Esophagus squamous epithelium (tissue), 5 donors: ENCODE results near the gene TMEM254. TPM values are rescaled to one million over a fixed set of nuclear protein-coding genes. Genes with fewer than 3 reads are reported as not detected.

Experiments used
- DNase-seq: peaks from one replicate; lab custom pipeline; 2025; lab: John Stamatoyannopoulos, UW
- H3K27ac ChIP-seq, 4 donors: fragments of 200-600 bp; sonication (generic); one replicate each; pipeline ENCODE4 v1.5.1; 2016 to 2019; ENCODE audit warnings: mild to moderate bottlenecking in 1 of 4
- H3K27me3 ChIP-seq, 4 donors: fragments of 200-600 bp; sonication (generic); 1 replicate in 3 of 4; 2 replicates in 1 of 4; pipeline versions ENCODE4 v1.5.1 to v1.6.0; 2017 to 2021; ENCODE audit warnings: antibody characterized with exemption in 1 of 4
- H3K36me3 ChIP-seq, 3 donors: fragments of 200-600 bp; sonication (generic); one replicate each; pipeline ENCODE4 v1.5.1; 2016 to 2019
- H3K4me1 ChIP-seq, 3 donors: fragments of 200-600 bp; sonication (generic); one replicate each; pipeline ENCODE4 v1.5.1; 2017 to 2019
- H3K4me3 ChIP-seq, 4 donors: fragments of 200-600 bp; sonication (generic); 1 replicate in 3 of 4; 2 replicates in 1 of 4; pipeline ENCODE4 v1.5.1; 2016 to 2019; ENCODE audit warnings: mild to moderate bottlenecking in 2 of 4, moderate library complexity in 1 of 4
- H3K9me3 ChIP-seq, 3 donors: fragments of 200-600 bp; sonication (generic); one replicate each; pipeline ENCODE4 v1.5.1; 2016 to 2019
- POLR2A ChIP-seq, 4 donors: fragments of 450-650 bp; IDR thresholded peaks; one replicate each; pipeline ENCODE4 v1.6.1; 2017; ENCODE audit warnings: antibody characterized with exemption in 4 of 4, mild to moderate bottlenecking in 4 of 4, moderate library complexity in 3 of 4
- WGBS, 2 donors: methylation state at CpG; one replicate each; pipeline ENCODE4 v1.1.5; 2018; 5-methylcytosine and 5-hydroxymethylcytosine counted together
- intact Hi-C: fragments of 100-400 bp; cut with DNase I; formaldehyde crosslinking; loops from one replicate; pipeline ENCODE4 v1.15.0; 2022
- total RNA-seq, 4 donors: library from RNA; depleted of rRNA; stranded (reverse); fragments of >200 nt; gene quantifications; one replicate each; pipeline ENCODE4 v1.1.0, GENCODE V29; 2016
- TF ChIP-seq, protein P1 (sequence below), 6 experiments: fragments of 450-650 bp in 4 of 6; fragments of 200-600 bp in 2 of 6; sonication (generic) in 2 of 6; IDR thresholded peaks; one replicate each; pipeline ENCODE4 v1.5.1; 2016 to 2019; ENCODE audit warnings: antibody characterized with exemption in 6 of 6, mild to moderate bottlenecking in 4 of 6, moderate library complexity in 4 of 6
- donor health status: DM: yes; HTN: yes; CAD: no.

TMEM254 gene
- total RNA-seq, 4 donors from 2014 or later: 25.6 to 35.6 (median 32.7) TPM

DNA sequence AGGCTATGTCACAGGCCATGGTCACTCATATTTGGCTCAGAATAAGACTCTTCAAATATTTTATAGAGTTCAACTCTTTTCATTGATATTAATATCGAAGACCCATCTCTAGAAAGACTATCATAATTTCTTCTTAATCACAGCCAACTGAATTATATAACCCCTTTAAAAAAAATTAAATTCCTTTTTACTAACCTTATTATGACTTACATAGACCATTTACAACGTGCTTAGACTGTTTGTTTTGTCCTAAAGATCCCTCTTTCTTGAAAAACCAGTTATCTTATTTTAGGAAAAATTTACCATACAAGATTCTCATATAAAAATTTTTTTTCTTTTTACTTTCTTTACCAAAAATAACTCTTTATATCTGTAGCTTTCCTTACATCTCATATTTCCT is 10.2 kb upstream of the TMEM254 start:
- DNase-seq: no peak
- Histone ChIP-seq H3K9me3 (no peaks in the 10 kb centered on the region), H3K27ac (no peak overlapping the region), H3K36me3 (no peaks in the 10 kb centered on the region), H3K27me3 (no peaks in the 10 kb centered on the region), H3K4me3 (no peak overlapping the region), H3K4me1 (no peaks in the 10 kb centered on the region)
- TF ChIP-seq, protein P1, sequence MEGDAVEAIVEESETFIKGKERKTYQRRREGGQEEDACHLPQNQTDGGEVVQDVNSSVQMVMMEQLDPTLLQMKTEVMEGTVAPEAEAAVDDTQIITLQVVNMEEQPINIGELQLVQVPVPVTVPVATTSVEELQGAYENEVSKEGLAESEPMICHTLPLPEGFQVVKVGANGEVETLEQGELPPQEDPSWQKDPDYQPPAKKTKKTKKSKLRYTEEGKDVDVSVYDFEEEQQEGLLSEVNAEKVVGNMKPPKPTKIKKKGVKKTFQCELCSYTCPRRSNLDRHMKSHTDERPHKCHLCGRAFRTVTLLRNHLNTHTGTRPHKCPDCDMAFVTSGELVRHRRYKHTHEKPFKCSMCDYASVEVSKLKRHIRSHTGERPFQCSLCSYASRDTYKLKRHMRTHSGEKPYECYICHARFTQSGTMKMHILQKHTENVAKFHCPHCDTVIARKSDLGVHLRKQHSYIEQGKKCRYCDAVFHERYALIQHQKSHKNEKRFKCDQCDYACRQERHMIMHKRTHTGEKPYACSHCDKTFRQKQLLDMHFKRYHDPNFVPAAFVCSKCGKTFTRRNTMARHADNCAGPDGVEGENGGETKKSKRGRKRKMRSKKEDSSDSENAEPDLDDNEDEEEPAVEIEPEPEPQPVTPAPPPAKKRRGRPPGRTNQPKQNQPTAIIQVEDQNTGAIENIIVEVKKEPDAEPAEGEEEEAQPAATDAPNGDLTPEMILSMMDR (IDR thresholded peaks at IDR 0.05): no peak
- WGBS, 2 donors: 54 to 63% methylated on average over 2 of the region's 2 CpGs
- intact Hi-C loops: no loop called here

DNA sequence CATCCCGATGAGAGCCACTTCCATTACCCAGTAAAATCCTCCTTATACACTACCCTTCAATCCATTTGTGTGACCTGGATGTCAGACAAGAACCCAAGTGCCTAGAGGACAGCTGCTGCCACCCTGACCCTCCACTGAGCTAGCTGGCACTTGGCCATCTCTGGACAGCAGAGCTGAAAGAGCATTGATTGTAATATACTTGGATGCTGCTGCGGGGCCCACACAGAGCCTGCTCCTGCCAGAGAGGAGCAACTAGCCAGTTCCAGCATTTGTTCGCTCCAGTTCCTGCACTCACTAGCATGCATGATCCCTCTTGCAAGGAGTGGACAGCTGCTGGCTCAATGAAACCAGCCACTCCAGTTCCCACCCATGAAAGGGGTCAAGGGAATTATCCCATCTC is 8.4 kb upstream of the TMEM254 start:
- no peak overlapping the region for H3K4me3 ChIP-seq
- H3K4me1 ChIP-seq: no peaks in the 10 kb centered on the region

DNA sequence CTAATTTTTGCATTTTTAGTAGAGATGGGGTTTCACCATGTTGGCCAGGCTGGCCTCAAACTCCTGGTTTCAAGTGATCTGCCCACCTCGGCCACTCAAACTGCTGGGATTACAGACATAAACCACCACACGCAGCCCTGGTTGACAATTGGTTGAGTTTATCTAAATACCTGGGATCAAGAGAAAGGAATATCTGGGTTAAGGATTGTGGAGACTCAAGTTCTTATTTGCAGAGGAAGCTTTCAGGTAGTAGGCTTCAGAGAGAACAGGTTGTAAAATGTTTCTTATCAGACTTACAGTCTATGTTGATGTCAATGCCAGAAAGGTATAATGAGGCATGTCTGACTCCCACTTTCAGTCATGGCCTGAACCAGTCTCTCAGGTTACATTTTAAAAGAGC is 5.9 kb upstream of the TMEM254 start:
- Histone ChIP-seq H3K4me3 (no peak overlapping the region), H3K9me3 (no peaks in the 10 kb centered on the region), H3K27me3 (no peaks in the 10 kb centered on the region), H3K36me3 (no peaks in the 10 kb centered on the region), H3K27ac (no peak overlapping the region), H3K4me1 (peaks cover 0 to 15% (median 1%) of the 10 kb centered on the region in 3 donors)
- DNase-seq: no peak
- intact Hi-C loops: no loop called here
- TF ChIP-seq, protein P1 (IDR thresholded peaks at IDR 0.05): no peak
- no peak for TF ChIP-seq POLR2A (IDR thresholded peaks at IDR 0.05)
- WGBS, 2 donors: 92 to 100% methylated on average over 2 of the region's 2 CpGs

More for the DNA sequence above, 8.4 kb upstream of the TMEM254 start:
- DNase-seq: no peak
- no peak for TF ChIP-seq POLR2A (IDR thresholded peaks at IDR 0.05)
- no peaks in the 10 kb centered on the region for H3K9me3 ChIP-seq
- intact Hi-C loops: no loop called here
- no peaks in the 10 kb centered on the region for H3K36me3 ChIP-seq
- no peaks in the 10 kb centered on the region for H3K27me3 ChIP-seq
- no peak overlapping the region for H3K27ac ChIP-seq
- WGBS, 2 donors: 86 to 95% methylated on average over 2 of the region's 3 CpGs

DNA sequence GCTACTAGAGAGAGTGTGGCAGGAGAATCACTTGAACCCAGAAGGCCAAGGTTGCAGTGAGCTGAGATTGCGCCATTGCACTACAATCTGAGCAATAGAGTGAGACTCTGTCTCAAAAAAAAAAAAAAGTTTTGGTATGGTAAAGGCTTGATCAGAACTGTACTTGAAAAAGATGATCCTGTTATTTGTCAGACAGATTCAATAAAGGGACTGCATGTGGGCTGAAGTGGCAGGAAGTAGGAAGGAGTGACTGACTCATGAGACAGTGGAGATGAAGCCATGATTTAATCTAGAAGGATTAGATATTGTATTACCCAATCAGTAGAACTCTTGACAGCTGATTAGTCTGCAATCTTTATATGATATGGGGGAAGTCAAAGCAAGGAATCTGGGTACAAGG is 2.7 kb upstream of the TMEM254 start:
- TF ChIP-seq POLR2A (IDR thresholded peaks at IDR 0.05): no peak
- TF ChIP-seq, protein P1 (IDR thresholded peaks at IDR 0.05): no peak
- 60 to 67% methylated on average over 1 of the region's 1 CpG for WGBS, 2 donors
- H3K27ac ChIP-seq: peak overlapping the region in 3 of 4 donors; percentile 17 to 63 (median 40)
- no peak for DNase-seq
- H3K9me3 ChIP-seq: no peaks in the 10 kb centered on the region
- H3K36me3 ChIP-seq: no peaks in the 10 kb centered on the region
- intact Hi-C loops: no loop called here
- H3K4me1 ChIP-seq: peaks cover 5 to 41% (median 16%) of the 10 kb centered on the region in 3 donors
- H3K27me3 ChIP-seq: no peaks in the 10 kb centered on the region
- no peak overlapping the region for H3K4me3 ChIP-seq

DNA sequence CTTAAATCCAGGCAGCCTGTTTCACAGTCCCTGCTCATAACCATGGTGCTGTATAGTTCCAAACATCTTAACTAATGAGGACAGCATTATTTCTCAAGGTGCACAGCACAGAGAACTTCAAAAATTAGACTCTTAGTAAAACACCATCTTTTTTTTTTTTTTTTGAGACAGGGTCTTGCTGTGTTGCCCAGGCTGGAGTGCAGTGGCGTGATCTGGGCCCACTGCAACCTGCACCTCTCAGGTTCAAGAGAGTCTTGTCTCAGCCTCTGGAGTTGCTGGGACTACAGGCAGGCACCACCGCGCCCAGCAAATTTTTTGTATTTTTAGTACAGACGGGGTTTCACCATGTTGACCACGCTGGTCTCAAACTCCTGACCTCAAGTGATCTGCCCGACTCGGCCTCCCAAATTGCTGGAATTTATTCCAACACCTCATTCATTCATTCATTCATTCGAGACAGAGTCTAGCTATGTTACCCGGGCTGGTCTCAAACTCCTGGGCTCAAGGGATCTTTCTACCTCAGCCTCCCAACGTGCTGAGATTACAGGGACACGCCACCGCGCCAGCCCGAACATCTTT is 507 bp upstream of the TMEM254 start:
- peak overlapping the region; percentile 69 to 90 (median 78) for H3K4me3 ChIP-seq
- TF ChIP-seq, protein P1 (IDR thresholded peaks at IDR 0.05): no peak
- no peak for TF ChIP-seq POLR2A (IDR thresholded peaks at IDR 0.05)
- peaks cover 0 to under 1% (median 0%) of the 10 kb centered on the region in 3 donors for H3K36me3 ChIP-seq
- no peak for DNase-seq
- H3K4me1 ChIP-seq: peaks cover 5 to 63% (median 25%) of the 10 kb centered on the region in 3 donors
- H3K9me3 ChIP-seq: no peaks in the 10 kb centered on the region
- WGBS, 2 donors: 27 to 32% methylated on average over 12 to 14 of the region's 14 CpGs
- intact Hi-C loops: no loop called here
- H3K27ac ChIP-seq: peak overlapping the region; percentile 93 to 98 (median 98)
- no peaks in the 10 kb centered on the region for H3K27me3 ChIP-seq
